NCI-H2227 (cell line): ENCODE measurements around the gene KRT33B.
"Not testable (repeated sequence)": the region's sequence is repeated elsewhere in the genome, so short reads cannot be mapped to it uniquely, and the experiment has no call there.

Experiments
- DNase-seq: peaks from one replicate; lab custom pipeline; 2025; ENCODE audit not compliant: unreplicated experiment; lab: John Stamatoyannopoulos, UW

KRT33B gene

GRCh38 chr17:41369713-41370112 is at the start of gene KRT33B:
Gene KRT33B (minus strand): TSS chr17:41369813. CDS start chr17:41369750, 63 bp downstream.
- no peak for DNase-seq

- no peak for DNase-seq
Measured at GRCh38 chr17:41418116-41418860, 48.7 kb upstream of the KRT33B start.

DNA sequence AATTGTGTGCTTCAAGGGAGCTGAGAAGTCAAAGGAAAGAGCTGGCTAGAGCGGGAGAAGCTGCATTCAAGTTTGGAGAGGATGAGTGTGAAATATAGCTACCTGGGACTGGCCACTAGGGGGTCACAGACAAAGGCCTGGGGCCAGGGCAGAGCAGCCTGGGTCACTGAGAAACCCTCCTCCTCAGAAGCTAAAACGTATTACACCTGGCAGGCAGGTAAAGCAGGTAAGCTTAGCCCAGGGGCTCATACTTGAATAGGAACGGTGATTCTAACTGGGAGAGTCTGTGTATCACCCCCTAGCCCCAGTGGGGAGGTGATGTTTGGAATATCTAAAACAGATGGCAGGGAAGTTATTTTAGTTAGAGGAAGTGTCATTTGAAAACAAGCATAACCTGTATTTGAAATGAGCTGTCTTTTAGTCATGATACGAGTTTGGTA is 48.0 kb upstream of the KRT33B start:
- DNase-seq = no peak

GRCh38 chr17:41417127-41417526 is 47.5 kb upstream of the KRT33B start:
- no peak for DNase-seq

DNA sequence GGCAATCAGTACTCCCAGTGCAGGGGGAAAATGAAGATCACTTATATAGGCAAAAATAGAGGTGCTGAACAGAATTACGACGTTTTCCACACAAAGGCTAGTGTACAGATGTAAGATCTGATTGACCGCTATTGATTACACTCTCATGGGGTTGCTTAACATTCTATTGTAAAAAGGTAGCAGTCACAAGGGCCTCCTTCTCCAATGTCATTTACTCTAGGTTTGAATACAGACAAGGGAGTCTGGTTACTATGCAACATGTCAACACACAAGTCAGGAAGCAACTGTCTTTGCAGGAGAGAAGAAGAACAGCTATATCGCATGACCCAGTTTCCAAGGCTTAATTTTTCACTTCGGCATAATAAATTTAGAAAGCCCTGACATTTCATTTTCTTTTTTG is 46.9 kb upstream of the KRT33B start:
- no peak for DNase-seq

DNA sequence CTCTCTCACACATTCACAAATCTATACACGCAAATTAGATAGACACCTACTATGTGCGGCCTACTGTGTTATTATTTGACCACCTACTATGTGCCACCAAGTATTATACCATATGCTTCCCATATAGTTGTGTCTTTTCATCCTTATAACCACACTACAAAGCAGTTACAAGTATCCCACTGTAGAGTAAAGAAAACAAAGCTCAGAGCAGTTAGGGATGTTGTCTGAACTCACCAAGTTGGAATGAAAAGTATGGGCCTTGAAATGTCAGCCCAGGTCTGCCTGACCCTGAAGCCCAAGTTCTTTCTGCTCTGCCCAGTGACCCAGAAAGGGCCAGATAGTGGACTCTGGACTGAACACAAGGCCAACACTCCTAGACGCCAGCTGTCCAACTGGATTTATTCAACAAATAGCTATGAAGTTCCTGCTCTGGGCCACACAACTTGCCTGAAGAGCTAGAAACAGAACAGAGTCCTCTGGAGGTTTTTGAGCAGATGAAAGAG is 46.3 kb upstream of the KRT33B start:
- no peak for DNase-seq

DNA sequence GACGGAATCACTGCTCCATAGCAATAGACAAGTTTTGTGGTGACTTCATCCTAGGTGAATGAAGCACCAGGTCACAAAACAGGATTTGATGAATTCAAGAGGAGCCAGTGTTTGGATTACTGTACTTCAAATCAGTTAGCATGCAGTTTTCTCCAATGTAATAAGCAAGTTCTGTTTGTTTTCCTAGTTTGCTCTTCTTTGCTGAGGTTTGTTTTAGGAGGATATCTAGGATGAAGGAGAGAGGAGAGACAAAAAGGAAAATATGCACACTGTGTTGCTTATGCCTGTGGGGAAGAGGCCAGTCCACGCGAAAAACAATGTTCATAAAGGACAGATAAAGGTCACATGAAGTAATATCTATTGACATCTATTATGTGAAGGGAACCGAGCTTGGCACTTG is 45.8 kb upstream of the KRT33B start:
- DNase-seq = no peak

- no peak for DNase-seq
Measured at GRCh38 chr17:41413982-41414381, 44.4 kb upstream of the KRT33B start.

DNA sequence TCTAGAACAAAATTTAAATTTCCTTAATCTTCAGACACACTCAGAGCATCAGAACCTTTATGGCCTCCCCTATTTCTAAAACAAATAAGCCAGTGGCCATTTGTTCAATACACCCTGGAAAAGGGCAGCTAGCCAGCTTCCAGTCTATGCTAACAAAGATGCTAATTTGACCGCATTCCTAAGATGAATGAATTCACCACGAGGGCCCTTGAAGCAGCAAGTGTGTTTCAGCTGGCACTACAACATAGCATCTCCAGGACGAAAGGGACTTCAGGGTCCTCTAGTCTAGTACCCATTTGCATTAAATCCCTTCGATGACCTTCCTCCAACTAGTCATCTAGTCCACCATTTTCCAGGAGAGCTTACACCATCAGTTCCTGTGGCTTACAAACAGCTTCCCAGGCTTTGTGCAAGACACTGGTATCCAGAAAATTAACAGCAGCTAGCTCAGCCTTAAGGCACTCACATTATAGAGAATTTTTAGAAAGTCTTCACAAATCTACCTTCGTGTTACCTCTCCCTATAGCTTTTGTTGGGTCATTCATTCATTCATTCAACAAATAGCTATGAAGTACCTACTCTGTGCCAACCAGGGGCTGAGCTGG is 43.8 kb upstream of the KRT33B start:
- no peak for DNase-seq

- DNase-seq = no peak
Measured at GRCh38 chr17:41411072-41411840, 41.6 kb upstream of the KRT33B start.

DNA sequence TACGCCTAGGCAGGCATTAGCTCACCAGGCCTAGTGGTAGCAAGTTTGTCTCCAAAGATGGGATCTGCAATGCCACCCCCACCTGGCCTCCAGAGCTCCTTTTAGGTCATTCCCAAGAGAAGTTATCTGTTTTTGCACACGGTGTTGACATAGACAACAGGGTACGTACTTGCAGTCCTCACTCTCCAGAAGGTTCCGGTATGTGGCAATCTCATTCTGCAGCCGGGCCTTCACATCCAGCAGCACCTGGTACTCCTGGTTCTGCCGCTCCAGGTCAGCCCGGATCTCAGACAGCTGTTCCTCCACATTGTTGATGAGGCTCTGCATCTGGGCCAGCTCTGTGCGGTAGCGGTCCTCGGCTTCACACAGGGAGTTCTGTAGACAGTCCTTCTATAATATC is 37.6 kb upstream of the KRT33B start:
- no peak for DNase-seq

DNA sequence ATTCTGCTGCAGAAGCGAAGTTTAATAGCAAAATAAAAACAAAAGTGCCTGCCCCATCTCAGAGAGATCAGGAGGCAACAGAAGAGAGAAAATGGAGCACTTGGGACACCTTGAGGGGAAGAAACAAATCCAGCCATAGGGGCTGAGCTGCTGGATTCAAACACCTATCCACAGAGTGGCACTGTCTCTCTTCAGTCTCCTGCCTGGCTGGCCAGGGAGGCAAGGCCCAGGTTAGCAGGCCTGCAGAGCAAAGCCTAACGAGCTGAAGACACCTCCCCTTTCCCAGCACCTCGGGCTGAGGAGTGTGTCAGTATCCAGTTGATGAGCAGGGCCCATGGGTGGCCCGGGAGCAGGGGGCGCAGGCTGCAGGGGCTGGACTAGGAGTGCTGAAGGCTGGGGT is 36.6 kb upstream of the KRT33B start:
- DNase-seq = no peak

GRCh38 chr17:41404024-41404671 is 34.5 kb upstream of the KRT33B start:
- DNase-seq = peak; percentile 91

DNA sequence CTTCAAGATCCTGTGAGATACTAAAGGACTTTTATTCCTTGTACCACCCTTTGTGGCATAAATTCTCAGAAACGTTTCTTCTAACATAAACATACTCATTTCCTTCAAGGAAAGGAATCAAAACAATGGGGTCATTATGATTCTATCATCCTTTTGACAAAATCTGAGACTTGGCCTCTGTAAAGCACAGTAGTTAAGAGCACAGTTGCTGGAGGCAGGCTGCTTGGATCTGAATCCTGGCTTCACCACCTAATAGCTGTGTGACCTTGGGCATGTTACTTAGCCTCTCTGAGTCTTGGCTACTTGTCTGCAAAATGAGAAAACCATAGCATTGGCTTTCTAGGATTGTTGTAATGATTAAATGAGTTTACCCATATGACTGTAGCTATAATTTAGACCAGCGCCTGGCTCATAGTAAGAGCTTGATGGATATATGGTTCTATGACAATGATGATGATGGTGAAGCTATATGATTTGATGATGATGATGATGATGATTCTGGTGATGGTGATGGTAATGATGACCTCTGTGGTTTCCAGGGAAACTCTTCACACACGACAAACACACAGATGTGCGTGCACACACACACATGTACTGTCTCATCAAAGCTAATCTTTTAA is 33.9 kb upstream of the KRT33B start:
- no peak for DNase-seq

DNA sequence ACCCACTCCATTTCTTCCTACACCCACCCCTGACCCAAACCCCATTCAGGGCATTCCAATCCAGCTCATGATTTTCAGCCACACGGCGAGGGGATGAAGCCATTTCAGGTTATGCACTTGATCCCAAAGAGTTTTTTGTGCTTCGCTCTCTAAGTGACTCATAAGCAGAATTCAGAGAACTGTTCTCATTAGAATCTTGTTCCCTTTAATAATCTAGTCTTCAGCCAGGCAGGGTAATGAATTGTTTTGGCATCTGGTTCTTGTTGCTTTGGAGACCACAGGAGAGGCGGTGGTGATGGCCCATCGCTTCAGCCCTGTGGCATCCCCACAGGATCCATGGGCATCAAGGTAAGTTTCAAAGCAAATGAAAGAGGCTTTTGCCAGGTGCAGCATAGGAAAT is 32.5 kb upstream of the KRT33B start:
- DNase-seq = no peak

DNA sequence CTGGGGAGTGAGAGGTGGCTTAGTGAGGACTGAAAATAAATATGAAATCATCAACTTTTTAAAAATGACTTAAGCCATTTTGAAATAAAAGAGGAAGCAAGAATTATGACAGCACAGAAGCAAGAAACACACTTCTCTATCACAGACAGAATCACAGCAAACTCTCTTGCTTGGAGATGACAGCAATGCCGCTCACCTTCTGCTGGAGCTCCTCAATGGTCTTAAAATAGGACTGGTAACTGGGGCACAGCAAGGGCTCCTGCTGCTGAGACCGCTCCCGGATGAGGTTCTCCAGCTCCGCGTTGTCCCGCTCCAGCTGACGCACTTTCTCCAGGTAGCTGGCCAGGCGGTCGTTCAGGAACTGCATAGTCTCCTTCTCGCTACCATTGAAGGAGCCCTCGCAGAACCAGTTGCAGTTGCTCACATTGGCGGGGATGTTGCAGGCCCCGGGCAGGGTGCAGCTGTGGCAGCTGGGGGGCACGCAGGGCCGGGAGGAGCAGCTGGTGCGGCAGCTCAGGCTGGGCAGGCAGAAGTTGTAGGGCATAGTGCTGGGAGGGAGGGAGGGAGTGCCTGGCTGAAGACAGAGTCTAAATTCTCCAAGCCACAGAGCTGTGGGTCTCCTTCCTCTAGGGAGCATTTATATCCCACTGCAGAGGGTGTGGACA is 27.5 kb upstream of the KRT33B start, which contains the start of gene KRT31:
KRT31 (minus strand) TSS at position 613 of the 665 bp plus-strand sequence; CDS start at position 544, 69 bp downstream.
- DNase-seq = no peak

DNA sequence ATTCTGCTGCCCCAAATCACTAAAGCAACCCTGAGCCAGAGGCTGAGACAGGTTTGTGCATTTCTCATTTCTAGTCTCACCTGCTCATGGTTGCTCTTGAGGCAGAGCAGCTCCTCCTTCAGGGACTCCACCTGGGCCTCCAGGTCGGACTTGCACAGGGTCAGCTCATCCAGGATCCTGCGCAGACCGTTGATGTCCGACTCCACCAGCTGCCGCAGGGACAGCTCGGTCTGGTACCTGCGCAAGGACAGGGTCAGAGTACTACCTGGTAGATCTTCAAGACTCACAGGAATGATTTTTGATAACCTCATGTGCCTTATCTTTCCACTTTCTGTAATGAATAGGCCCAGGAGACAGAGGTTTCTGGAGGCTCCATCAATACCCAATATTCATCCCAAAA is 26.7 kb upstream of the KRT33B start:
- no peak for DNase-seq

GRCh38 chr17:41395611-41396010 is 26.0 kb upstream of the KRT33B start:
- no peak for DNase-seq

DNA sequence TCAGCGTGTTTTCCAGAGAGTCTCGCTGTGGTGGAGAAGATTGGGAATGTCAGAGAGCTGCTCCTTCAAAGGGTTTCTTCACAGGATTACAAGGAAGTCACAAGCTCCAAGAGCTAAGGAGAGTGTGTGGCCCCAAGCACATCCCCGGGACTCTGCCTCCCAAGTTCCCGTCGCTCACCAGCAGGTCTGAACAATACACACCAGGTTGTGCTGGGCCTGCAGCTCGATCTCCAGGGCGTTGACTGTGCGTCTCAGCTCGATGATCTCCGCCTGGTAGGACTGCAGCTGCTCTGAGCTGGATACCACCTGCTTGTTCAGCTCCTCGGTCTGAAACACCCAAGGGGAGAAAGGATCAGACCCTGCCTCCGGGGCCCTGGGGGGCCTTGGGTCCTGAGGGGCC is 25.4 kb upstream of the KRT33B start:
- not testable (repeated sequence) for DNase-seq
